Type B pancreatic cell (in vitro differentiated cells): Measurements from ENCODE around the gene SCGB1C2. TPM values are rescaled to one million over a fixed set of nuclear protein-coding genes. Genes with fewer than 3 reads are reported as not detected.
"Not testable (repeated sequence)": the region's sequence is repeated elsewhere in the genome, so short reads cannot be mapped to it uniquely, and the experiment has no call there.

ENCODE experiments used
- DNase-seq: peaks from one replicate; pipeline ENCODE4 v3.0.0; 2021; ENCODE audit warnings: mixed read lengths; ENCODE audit not compliant: unreplicated experiment; ENCODE audit errors: extremely low spot score
- H3K27ac Mint-ChIP-seq: 2 replicates; pipeline ENCODE4 v1.8.0; 2021; ENCODE audit warnings: mild to moderate bottlenecking, mixed read lengths
- H3K27me3 Mint-ChIP-seq: 2 replicates; pipeline ENCODE4 v1.8.0; 2021; ENCODE audit warnings: mixed read lengths
- H3K36me3 Mint-ChIP-seq: 2 replicates; pipeline ENCODE4 v1.8.0; 2021; ENCODE audit warnings: mixed read lengths
- H3K4me1 Mint-ChIP-seq: one replicate; pipeline ENCODE4 v1.8.0; 2021; ENCODE audit warnings: mixed read lengths; ENCODE audit not compliant: unreplicated experiment
- H3K4me3 Mint-ChIP-seq: 2 replicates; pipeline ENCODE4 v1.8.0; 2021; ENCODE audit warnings: mild to moderate bottlenecking, mixed read lengths
- H3K9me3 Mint-ChIP-seq: 2 replicates; pipeline ENCODE4 v1.8.0; 2021; ENCODE audit warnings: mixed read lengths
- CTCF ChIP-seq: fragments of 200-600 bp; sonication (generic); conservative IDR thresholded peaks from 2 replicates; pipeline ENCODE4 v1.5.0; 2021; ENCODE audit warnings: antibody characterized with exemption, mild to moderate bottlenecking
- total RNA-seq: library from RNA; stranded (reverse); gene quantifications from 2 replicates; pipeline ENCODE4 v1.2.1, GENCODE V29; 2021; ENCODE audit warnings: low replicate concordance

SCGB1C2 gene
- total RNA-seq, 1 donor from 2014 or later: not detected

GRCh38 chr17:165939-166338 lies 28.6 kb downstream of the SCGB1C2 start:
- no peaks in the 10 kb centered on the region for H3K9me3 Mint-ChIP-seq
- no peaks in the 10 kb centered on the region for H3K36me3 Mint-ChIP-seq
- H3K4me3 Mint-ChIP-seq: no peak overlapping the region
- no peak for DNase-seq
- H3K27me3 Mint-ChIP-seq: no peaks in the 10 kb centered on the region
- no peak overlapping the region for H3K27ac Mint-ChIP-seq
- TF ChIP-seq CTCF: no peak
- H3K4me1 Mint-ChIP-seq: peaks cover 10% of the 10 kb centered on the region

- H3K36me3 Mint-ChIP-seq, H3K27me3 Mint-ChIP-seq, H3K4me3 Mint-ChIP-seq, H3K9me3 Mint-ChIP-seq, DNase-seq, H3K27ac Mint-ChIP-seq: not testable (repeated sequence)
- H3K4me1 Mint-ChIP-seq: peaks cover 15% of the 10 kb centered on the region
These were observed 31.2 kb downstream of the SCGB1C2 start for GRCh38 chr17:168614-169013.

- H3K27me3 Mint-ChIP-seq: no peaks in the 10 kb centered on the region
- DNase-seq: no peak
- peaks cover 9% of the 10 kb centered on the region for H3K4me1 Mint-ChIP-seq
- no peak overlapping the region for H3K4me3 Mint-ChIP-seq
- no peaks in the 10 kb centered on the region for H3K36me3 Mint-ChIP-seq
- TF ChIP-seq CTCF: no peak
- H3K27ac Mint-ChIP-seq: no peak overlapping the region
- H3K9me3 Mint-ChIP-seq: no peaks in the 10 kb centered on the region
These were observed 32.8 kb downstream of the SCGB1C2 start for GRCh38 chr17:170130-170670.

GRCh38 chr17:171871-172270 lies 34.5 kb downstream of the SCGB1C2 start:
- H3K27me3 Mint-ChIP-seq: no peaks in the 10 kb centered on the region
- H3K27ac Mint-ChIP-seq: no peak overlapping the region
- no peak for DNase-seq
- H3K4me1 Mint-ChIP-seq: peaks cover 9% of the 10 kb centered on the region
- H3K4me3 Mint-ChIP-seq: no peak overlapping the region
- H3K36me3 Mint-ChIP-seq: no peaks in the 10 kb centered on the region
- no peak for TF ChIP-seq CTCF
- H3K9me3 Mint-ChIP-seq: no peaks in the 10 kb centered on the region

GRCh38 chr17:172401-172800 lies 35.0 kb downstream of the SCGB1C2 start:
- no peak overlapping the region for H3K27ac Mint-ChIP-seq
- H3K4me3 Mint-ChIP-seq: no peak overlapping the region
- H3K4me1 Mint-ChIP-seq: peaks cover 11% of the 10 kb centered on the region
- H3K36me3 Mint-ChIP-seq: no peaks in the 10 kb centered on the region
- H3K9me3 Mint-ChIP-seq: no peaks in the 10 kb centered on the region
- peaks cover 3% of the 10 kb centered on the region for H3K27me3 Mint-ChIP-seq
- no peak for TF ChIP-seq CTCF
- DNase-seq: no peak

GRCh38 chr17:173166-173911 lies 36.0 kb downstream of the SCGB1C2 start:
- Mint-ChIP-seq H3K36me3 (no peaks in the 10 kb centered on the region), H3K27me3 (peaks cover 10% of the 10 kb centered on the region), H3K27ac (no peak overlapping the region), H3K9me3 (no peaks in the 10 kb centered on the region), H3K4me1 (peaks cover 13% of the 10 kb centered on the region), H3K4me3 (no peak overlapping the region)
- DNase-seq: no peak
- no peak for TF ChIP-seq CTCF
